Measurements from ENCODE around the gene ODAD2. TPM values are rescaled to one million over a fixed set of nuclear protein-coding genes. Genes with fewer than 3 reads are reported as not detected.

Gene ODAD2
- polyA plus RNA-seq, 1 donor from 2014 or later: not detected

- no peaks in the 10 kb centered on the region for H4K20me1 ChIP-seq (ENCODE audit: insufficient read depth)
- H3K36me3 ChIP-seq (ENCODE audit: insufficient read depth, low read length): no peaks in the 10 kb centered on the region
- H3K27ac ChIP-seq (ENCODE audit: low read length): no peak overlapping the region
- H3K4me2 ChIP-seq (ENCODE audit: low read length): no peak overlapping the region
- no peaks in the 10 kb centered on the region for H3K9me3 ChIP-seq (ENCODE audit: low read length)
- H3F3A ChIP-seq (ENCODE audit: insufficient read depth, low read length, poor library complexity, severe bottlenecking): no peaks in the 10 kb centered on the region
- H3K27me3 ChIP-seq (ENCODE audit: insufficient read depth, low read depth, low read length): no peaks in the 10 kb centered on the region
- no peaks in the 10 kb centered on the region for H3K79me2 ChIP-seq (replicated peaks; ENCODE audit: insufficient read depth, low read length)
- no peak overlapping the region for H3K4me3 ChIP-seq (ENCODE audit: low read length)
- no peak overlapping the region for H3K9ac ChIP-seq (ENCODE audit: low read length)
- no peaks in the 10 kb centered on the region for H3K9me2 ChIP-seq (ENCODE audit: insufficient read depth, low read length)
- H2AFZ ChIP-seq (ENCODE audit: low read depth, low read length): no peak overlapping the region
- TF ChIP-seq REST (IDR thresholded peaks at IDR 0.05; ENCODE audit: borderline replicate concordance) (no peak), RAD21 (conservative IDR thresholded peaks at IDR 0.05) (no peak), MXI1 (conservative IDR thresholded peaks at IDR 0.05; ENCODE audit: poor library complexity, severe bottlenecking) (no peak), EP300 (conservative IDR thresholded peaks at IDR 0.05; ENCODE audit: poor library complexity, severe bottlenecking) (no peak), EZH2 (IDR thresholded peaks at IDR 0.05; ENCODE audit: borderline replicate concordance, insufficient read depth, low read length, poor library complexity, severe bottlenecking) (no peak), TAF1 (IDR thresholded peaks at IDR 0.05; ENCODE audit: low read depth) (no peak), CTCF (IDR thresholded peaks at IDR 0.05; ENCODE audit: poor library complexity, severe bottlenecking) (no peak), SMC3 (conservative IDR thresholded peaks at IDR 0.05; ENCODE audit: poor library complexity) (no peak), POLR2AphosphoS5 (IDR thresholded peaks at IDR 0.05) (no peak)
Observed at GRCh38 chr10:27893358-27893954, 105.4 kb downstream of the ODAD2 start.

- no peaks in the 10 kb centered on the region for H4K20me1 ChIP-seq (ENCODE audit: insufficient read depth)
- peaks cover 5% of the 10 kb centered on the region for H3K9me3 ChIP-seq (ENCODE audit: low read length)
- no peak overlapping the region for H3K4me2 ChIP-seq (ENCODE audit: low read length)
- no peak overlapping the region for H2AFZ ChIP-seq (ENCODE audit: low read depth, low read length)
- no peaks in the 10 kb centered on the region for H3F3A ChIP-seq (ENCODE audit: insufficient read depth, low read length, poor library complexity, severe bottlenecking)
- H3K36me3 ChIP-seq (ENCODE audit: insufficient read depth, low read length): no peaks in the 10 kb centered on the region
- no peak overlapping the region for H3K9ac ChIP-seq (ENCODE audit: low read length)
- H3K27ac ChIP-seq (ENCODE audit: low read length): no peak overlapping the region
- no peak overlapping the region for H3K4me3 ChIP-seq (ENCODE audit: low read length)
- H3K27me3 ChIP-seq (ENCODE audit: insufficient read depth, low read depth, low read length): no peaks in the 10 kb centered on the region
- H3K79me2 ChIP-seq (replicated peaks; ENCODE audit: insufficient read depth, low read length): no peaks in the 10 kb centered on the region
- no peaks in the 10 kb centered on the region for H3K9me2 ChIP-seq (ENCODE audit: insufficient read depth, low read length)
- no peak for TF ChIP-seq EP300 (conservative IDR thresholded peaks at IDR 0.05; ENCODE audit: poor library complexity, severe bottlenecking)
- no peak for TF ChIP-seq CTCF (IDR thresholded peaks at IDR 0.05; ENCODE audit: poor library complexity, severe bottlenecking)
- no peak for TF ChIP-seq MXI1 (conservative IDR thresholded peaks at IDR 0.05; ENCODE audit: poor library complexity, severe bottlenecking)
- no peak for TF ChIP-seq POLR2AphosphoS5 (IDR thresholded peaks at IDR 0.05)
- TF ChIP-seq TAF1 (IDR thresholded peaks at IDR 0.05; ENCODE audit: low read depth): no peak
- no peak for TF ChIP-seq SMC3 (conservative IDR thresholded peaks at IDR 0.05; ENCODE audit: poor library complexity)
- no peak for TF ChIP-seq RAD21 (conservative IDR thresholded peaks at IDR 0.05)
- no peak for TF ChIP-seq REST (IDR thresholded peaks at IDR 0.05; ENCODE audit: borderline replicate concordance)
- TF ChIP-seq EZH2 (IDR thresholded peaks at IDR 0.05; ENCODE audit: borderline replicate concordance, insufficient read depth, low read length, poor library complexity, severe bottlenecking): no peak
Observed at GRCh38 chr10:27890971-27891370, 107.9 kb downstream of the ODAD2 start.
